Inferior parietal cortex (tissue), 1 donor: ENCODE data around the gene TEX55.
"Not testable (repeated sequence)": the region's sequence is repeated elsewhere in the genome, so short reads cannot be mapped to it uniquely, and the experiment has no call there.

ENCODE experiments used
- DNase-seq: peaks from one replicate; pipeline ENCODE4 v3.0.0-alpha.2; 2016; ENCODE audit errors: extremely low spot score

TEX55 gene

DNA sequence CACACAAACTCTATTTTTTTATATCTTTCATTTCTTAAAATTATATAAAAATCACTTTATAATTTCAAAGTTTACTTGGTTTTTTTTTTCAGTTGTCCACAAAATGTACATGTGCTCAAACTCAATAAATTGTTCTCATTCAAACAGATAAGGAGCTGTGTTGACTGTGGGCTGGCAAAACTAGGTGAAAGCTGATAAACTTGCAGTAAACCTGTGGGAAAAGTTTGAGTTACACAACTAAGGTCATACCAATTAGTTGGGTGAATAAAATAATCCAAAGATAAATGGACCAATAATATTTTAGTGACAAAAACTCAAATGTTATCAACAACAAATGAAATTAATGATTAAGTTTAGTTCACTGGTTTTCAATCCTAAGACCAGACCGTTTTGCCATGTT lies 14.8 kb downstream of the TEX55 start:
- no peak for DNase-seq

- no peak for DNase-seq
Observed at GRCh38 chr3:119161240-119161639, 15.3 kb downstream of the TEX55 start.

- not testable (repeated sequence) for DNase-seq
Observed at GRCh38 chr3:119164745-119165144, 18.8 kb downstream of the TEX55 start.

DNA sequence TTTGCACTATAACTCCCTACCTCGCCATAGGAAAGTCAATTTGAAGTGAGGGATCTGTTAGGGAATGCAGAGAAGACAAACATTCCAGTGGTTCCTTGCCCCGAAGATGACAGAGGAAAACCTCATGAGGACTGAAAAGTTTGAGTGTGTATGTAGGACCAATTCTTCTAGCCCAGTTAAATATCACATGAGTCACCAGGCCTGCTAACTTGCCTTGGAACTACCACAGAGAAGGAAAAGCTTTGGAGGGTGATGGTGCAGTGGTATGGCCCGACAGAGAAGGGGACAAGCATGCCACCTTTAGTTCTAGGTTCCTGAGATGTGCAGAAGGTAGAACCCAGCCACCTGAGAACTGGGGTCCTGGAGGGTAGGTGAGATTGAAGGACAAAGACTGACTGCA lies 24.9 kb downstream of the TEX55 start:
- DNase-seq = no peak

DNA sequence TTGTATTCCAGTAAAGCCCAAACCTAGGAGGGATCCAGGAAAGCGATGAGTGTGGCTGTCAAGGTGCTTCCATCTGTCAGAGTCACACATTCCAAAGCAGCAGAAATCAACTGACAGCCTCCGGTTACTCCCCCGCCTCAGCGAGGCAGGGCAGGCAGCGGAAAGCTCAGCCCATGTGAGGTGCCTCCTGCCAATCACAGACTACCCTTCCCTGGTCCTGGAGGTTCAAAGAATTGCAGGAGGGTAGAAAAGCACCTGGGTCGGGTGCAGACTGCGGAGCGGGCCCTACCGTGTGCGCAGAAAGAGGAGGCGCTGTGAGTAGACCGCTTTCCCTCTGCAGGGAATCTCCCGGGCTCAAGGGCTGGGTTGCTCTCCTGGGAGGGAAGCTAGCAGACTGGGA lies 27.4 kb downstream of the TEX55 start, which contains the start of gene UPK1B:
Gene UPK1B (plus strand): TSS at position 274 of the 400 bp plus-strand sequence. CDS start 13,144 bp downstream, outside the sequence.
- no peak for DNase-seq

DNA sequence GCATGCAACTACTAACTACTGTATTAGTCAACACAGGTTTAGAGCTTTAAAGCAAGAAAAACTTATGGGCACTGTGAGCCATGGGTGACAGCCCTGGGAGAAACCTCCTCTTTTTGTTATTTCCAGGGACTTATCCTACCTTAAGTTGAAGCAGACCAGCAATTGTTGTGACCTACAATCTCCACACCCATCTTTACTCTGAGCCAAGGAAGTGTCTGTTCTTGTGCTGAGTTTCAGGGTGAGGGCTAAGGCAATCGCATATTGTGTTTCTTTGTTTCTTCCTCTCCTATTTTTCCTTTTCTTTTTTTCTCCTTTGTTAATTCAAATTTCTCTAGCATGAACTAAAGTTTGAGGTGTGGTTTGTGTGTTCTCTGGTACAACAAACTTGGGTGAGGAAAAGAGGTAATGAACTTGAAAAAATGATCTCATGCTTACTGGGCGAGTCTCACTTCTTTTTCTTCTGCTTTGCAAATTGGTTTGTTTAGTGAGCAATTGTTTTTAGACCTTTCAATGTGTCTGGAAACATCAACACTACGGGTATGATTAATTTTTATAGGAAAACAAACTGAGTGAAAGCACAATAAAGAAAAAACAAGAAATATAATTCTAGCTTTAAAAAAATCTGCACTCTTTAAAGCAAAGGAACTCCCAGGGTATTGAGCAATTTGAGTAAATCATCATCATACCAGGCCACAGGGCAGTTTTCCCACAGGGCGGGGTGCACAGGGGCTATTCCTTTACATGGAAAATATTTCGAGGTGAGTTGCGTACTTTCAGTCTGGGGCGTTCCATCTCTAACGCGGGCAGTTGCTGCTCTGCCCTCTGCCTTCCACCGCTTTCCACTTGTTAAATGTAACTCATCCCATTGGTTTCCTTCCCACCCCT lies 30.1 kb downstream of the TEX55 start:
- DNase-seq = no peak

DNA sequence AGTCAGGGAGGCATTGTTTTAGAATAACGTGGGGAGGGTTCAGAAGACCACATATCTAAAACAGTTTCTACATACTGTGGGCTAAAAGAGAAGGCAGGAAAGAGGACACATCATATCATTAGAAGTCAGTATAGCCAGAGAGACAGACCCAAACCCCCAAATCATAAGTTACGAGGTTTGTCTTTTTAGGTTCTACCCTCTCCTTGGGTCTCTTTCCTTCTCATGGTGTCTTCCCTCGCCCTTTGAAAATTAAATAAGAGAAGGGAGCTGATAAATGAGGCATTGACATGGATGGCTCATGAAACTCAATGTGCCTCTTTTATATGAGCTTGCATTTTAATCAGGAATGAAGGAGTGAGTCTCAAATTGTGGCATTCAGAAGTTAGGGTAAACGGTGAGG lies 30.8 kb downstream of the TEX55 start:
- no peak for DNase-seq

DNA sequence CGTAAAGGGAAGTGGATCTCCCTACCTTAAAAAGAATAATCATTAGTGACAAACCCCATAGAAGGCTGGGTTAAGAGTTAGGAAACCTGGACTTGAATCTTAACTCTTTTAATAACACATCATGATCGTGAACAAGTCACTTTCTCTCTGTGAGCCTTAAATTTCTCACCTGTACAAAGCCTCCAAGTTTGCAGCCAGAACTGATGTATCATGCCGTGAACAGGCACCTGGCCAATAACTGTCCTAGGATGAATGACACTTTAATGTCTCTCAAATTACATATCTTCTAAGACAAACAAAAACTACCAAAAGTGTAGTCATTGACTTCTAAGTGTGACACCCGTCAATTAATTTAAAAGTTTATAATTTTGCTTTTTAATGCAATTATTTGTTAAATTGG lies 31.4 kb downstream of the TEX55 start:
- DNase-seq = no peak

- no peak for DNase-seq
Observed at GRCh38 chr3:119181765-119182164, 35.8 kb downstream of the TEX55 start.

DNA sequence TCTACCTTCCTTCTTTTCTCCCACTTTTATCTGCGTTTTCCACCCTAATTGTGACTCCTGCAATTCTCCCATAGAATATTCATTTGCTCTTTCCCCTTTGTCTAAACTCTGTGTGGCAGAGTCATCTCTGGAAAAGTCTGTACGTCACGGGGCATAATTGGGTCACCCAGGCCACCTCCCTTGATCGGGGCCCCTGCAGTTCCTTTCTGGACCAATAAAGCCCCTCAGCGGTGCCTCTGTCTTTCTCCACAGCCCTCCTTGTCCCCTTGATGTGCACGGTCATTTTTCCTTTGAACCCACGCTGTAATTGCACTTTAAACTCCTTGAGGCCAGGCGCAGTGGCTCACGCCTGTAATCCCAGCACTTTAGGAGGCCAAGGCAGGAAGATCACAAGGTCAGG lies 38.1 kb downstream of the TEX55 start:
- no peak for DNase-seq

DNA sequence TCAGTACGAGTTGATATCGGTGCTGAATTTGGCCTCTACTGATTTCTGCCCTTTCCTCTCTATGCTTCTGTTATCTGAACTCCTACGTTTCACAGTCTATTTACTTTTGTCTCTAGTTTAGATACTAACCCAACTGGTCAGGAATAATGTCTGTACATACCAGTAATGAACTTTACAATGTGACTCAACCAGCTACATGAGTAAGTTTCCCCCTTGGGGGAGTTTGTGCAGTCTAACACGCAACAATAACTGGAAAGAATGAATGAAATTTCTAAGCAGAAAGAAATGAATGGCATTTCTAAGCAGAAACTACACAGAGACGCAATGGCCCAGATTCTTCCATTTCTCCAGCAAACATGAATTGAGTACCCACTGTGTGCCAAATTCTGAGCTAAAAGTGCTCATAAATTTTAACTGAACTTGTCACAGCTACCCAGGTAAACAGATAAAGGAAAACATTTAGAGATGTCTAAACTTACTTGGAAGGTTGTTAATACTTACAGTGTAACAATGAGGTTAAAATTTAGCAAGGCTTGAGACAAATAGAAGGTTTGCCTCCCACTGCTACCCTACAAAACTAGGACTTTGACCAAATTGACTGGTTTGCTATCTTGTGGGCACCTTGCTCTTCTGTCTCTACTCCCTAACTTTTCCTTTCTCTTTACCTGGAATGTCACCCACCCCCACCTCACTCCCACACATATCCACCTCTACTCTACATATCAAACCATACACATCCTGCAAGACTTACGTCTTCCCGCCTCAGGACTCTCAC lies 39.0 kb downstream of the TEX55 start:
- DNase-seq = no peak

GRCh38 chr3:119187266-119187665 lies 41.3 kb downstream of the TEX55 start:
- DNase-seq = no peak

- DNase-seq = no peak
Observed at GRCh38 chr3:119191800-119192199, 45.8 kb downstream of the TEX55 start.

DNA sequence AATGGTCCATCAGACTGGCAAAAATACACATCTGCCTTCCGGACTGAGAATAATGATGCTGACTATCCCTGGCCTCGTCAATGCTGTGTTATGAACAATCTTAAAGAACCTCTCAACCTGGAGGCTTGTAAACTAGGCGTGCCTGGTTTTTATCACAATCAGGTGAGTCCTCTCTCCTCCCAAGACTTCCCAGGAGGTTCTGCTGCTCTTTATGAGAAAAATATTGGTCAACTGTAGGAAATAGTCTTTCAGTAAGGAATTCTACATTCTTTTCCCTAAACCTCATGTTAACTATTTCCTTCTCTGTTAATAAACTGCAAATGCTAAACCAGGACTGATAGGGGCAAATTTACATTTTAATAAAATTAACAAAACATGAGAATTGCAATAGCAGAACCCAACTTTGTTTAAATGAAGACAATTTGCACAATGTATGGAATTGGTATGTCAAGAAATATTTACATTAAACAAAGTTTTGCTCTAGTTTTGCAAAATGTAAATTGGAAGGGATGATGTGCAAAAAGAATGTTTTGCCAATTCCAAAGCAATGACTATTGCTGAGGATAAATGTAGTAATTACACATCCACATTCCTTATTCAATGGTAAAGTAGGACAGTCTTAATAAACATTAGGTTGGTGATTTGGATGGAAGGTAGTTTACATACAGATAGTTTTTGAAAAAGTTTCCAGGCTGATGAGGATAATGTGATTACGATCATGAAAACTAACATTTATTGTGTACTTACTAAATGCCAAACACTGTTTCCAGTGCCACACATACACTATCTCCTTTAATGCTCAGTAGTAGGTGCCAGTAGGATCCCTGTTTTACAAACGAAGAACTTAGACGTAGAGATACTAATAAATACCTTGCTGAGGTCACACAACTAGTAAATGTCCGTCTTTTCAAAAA lies 48.5 kb downstream of the TEX55 start:
- no peak for DNase-seq

DNA sequence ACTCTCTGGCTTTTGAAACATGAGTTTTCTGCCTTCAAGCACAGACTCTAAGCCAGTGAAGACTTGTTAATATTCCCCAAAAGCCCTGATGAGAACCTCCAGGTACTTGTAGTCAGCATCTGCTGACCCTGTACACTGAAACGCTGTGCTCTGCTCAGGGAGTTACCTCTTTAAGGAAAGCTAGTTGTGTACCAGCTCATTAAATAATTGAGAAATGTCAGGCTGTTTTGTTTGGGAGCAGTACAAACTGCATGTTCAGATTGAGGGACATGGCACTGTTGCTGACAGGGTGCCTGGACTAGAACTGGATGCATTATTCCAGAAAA lies 49.1 kb downstream of the TEX55 start:
- no peak for DNase-seq

GRCh38 chr3:119195911-119196310 lies 49.9 kb downstream of the TEX55 start:
- no peak for DNase-seq
